Measurements from ENCODE around the gene D2HGDH.

GRCh38 chr2:241726459-241726858 lies 8.0 kb upstream of the D2HGDH start:
- TF ChIP-seq POLR2A (IDR thresholded peaks at IDR 0.05) = no peak
- no peak for TF ChIP-seq CTCF (IDR thresholded peaks at IDR 0.05)
- TF ChIP-seq POLR2AphosphoS5 (IDR thresholded peaks at IDR 0.05) = no peak

Data from prostate gland (tissue), 2 donors.